H1 (cell line): ENCODE results near the gene ZNF346. TPM values are rescaled to one million over a fixed set of nuclear protein-coding genes. Genes with fewer than 3 reads are reported as not detected.

Source experiments
- ASH2L ChIP-seq: fragments of 200-600, 300-600 bp; sonication (generic); IDR thresholded peaks from one replicate; pipeline ENCODE4 v1.7.1; 2017; ENCODE audit warnings: low read length
- CREB1 ChIP-seq: IDR thresholded peaks from 2 replicates; pipeline ENCODE4 v1.6.1; 2012; ENCODE audit warnings: inconsistent platforms
- CTBP2 ChIP-seq: IDR thresholded peaks from 2 replicates; pipeline ENCODE4 v1.7.0; 2011; ENCODE audit warnings: borderline replicate concordance, mild to moderate bottlenecking, moderate library complexity, mixed read lengths, low read length; ENCODE audit not compliant: insufficient read depth, insufficient read length
- EGR1 ChIP-seq: IDR thresholded peaks from 2 replicates; pipeline ENCODE4 v1.6.1; 2011; ENCODE audit warnings: low read depth, low read length, borderline replicate concordance
- EP300 ChIP-seq, 2 experiments: IDR thresholded peaks; 1 replicate in 1 of 2; 2 replicates in 1 of 2; pipeline ENCODE4 v1.6.1; 2011 to 2012; ENCODE audit warnings: low read depth in 2 of 2, low read length in 2 of 2, mild to moderate bottlenecking in 2 of 2, borderline replicate concordance in 1 of 2, inconsistent platforms in 1 of 2, moderate library complexity in 1 of 2
- GABPA ChIP-seq: IDR thresholded peaks from 2 replicates; pipeline ENCODE4 v1.6.1; 2011; ENCODE audit warnings: mild to moderate bottlenecking, low read length, moderate library complexity, borderline replicate concordance; ENCODE audit not compliant: insufficient read depth
- HDAC6 ChIP-seq: IDR thresholded peaks from one replicate; pipeline ENCODE4 v1.7.1; 2012; ENCODE audit warnings: low read depth, mild to moderate bottlenecking, inconsistent platforms, low read length, moderate library complexity
- JUN ChIP-seq: IDR thresholded peaks from 2 replicates; pipeline ENCODE4 v1.6.1; 2011; ENCODE audit warnings: low read depth, mild to moderate bottlenecking, improper control_type of control experiment, low read length
- JUND ChIP-seq: IDR thresholded peaks from 2 replicates; pipeline ENCODE4 v1.6.1; 2011; ENCODE audit warnings: mild to moderate bottlenecking, improper control_type of control experiment, low read length
- KDM1A ChIP-seq: fragments of 200-600, 300-600 bp; sonication (generic); IDR thresholded peaks from 2 replicates; pipeline ENCODE4 v1.7.1; 2016; ENCODE audit warnings: mild to moderate bottlenecking, low read length, borderline replicate concordance
- KDM5A ChIP-seq: fragments of 200-600 bp; IDR thresholded peaks from 2 replicates; pipeline ENCODE4 v1.7.1; 2012; ENCODE audit warnings: mild to moderate bottlenecking, low read length, inconsistent platforms, mixed read lengths
- NRF1 ChIP-seq: IDR thresholded peaks from 2 replicates; pipeline ENCODE4 v1.6.1; 2011; ENCODE audit warnings: mild to moderate bottlenecking, low read depth, low read length, improper control_type of control experiment
- TEAD4 ChIP-seq: IDR thresholded peaks from 2 replicates; pipeline ENCODE4 v1.6.1; 2012; ENCODE audit warnings: low read depth, low read length, inconsistent platforms, mixed read lengths
- ZNF274 ChIP-seq: IDR thresholded peaks from 2 replicates; pipeline ENCODE4 v1.7.0; 2012; ENCODE audit warnings: low read length, borderline replicate concordance; ENCODE audit errors: extremely low read depth
- polyA plus RNA-seq, 7 experiments: library from polyadenylated mRNA; depleted of rRNA in 3 of 7; stranded (reverse) in 5 of 7; unstranded in 2 of 7; fragments of >200 nt in 5 of 7; fragments of 200-250 nt in 2 of 7; gene quantifications; 1 replicate in 5 of 7; 2 replicates in 1 of 7; 4 replicates in 1 of 7; pipeline versions ENCODE4 v1.2.1 to v1.2.3, GENCODE V29; 2011 to 2013; ENCODE audit warnings: missing spikeins in 2 of 7, mixed read lengths in 2 of 7
- total RNA-seq: library from RNA; stranded (reverse); fragmentation: NEBNext Ultra II Directional; extraction: Animal tissue kit (Norgen Biotek cat#: 25700); gene quantifications from 2 replicates; pipeline ENCODE4 v1.2.1, GENCODE V29; 2021
- TF ChIP-seq, protein P1 (sequence below): IDR thresholded peaks from 2 replicates; pipeline ENCODE4 v1.6.1; 2012; ENCODE audit warnings: inconsistent platforms

The ZNF346 gene
- total and polyA plus RNA-seq, 2 of the 8 experiments (the other 6 are each of a cell fraction or from before 2014, with no cell fraction given), result 19.9 to 20.8 TPM

DNA sequence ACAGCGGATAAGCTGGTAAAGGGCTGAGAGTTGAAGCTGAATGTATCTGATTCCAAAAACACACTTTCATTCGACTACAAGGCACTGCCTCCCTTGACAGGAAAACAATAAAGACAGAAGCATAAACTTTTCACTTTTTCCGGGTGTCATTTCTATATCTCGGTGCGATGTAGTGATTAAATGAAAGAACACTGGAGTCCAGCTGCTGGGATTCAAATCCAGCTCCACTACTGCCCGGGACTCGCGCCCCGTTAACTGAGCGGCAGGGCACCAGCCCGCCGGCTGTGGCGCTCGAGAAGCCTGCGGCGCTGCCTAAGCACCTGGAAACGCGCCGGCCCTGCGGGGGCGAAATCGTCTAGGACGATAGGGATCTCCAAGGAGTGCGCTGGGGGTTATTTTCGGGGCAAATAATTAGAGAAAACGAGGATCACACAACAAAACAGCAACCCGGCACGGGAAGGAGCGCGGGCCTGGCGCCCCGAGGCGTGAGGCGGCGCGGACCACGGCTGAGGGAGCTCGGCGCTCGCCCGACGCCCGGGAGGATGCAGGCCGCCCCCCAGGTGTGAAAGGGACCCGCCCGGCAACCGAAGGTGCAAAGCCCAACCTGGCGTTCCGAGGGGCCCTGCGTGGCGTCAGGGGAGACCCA, 16.8 kb upstream of the ZNF346 start (continued):
- TF ChIP-seq, protein P1, sequence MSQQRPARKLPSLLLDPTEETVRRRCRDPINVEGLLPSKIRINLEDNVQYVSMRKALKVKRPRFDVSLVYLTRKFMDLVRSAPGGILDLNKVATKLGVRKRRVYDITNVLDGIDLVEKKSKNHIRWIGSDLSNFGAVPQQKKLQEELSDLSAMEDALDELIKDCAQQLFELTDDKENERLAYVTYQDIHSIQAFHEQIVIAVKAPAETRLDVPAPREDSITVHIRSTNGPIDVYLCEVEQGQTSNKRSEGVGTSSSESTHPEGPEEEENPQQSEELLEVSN, result 0 out of 2 replicates have a peak, but pooled peaks have one; percentile 22
- TF ChIP-seq CTBP2 (no peak), JUND (no peak), GABPA (no peak), KDM1A (no peak), JUN (no peak), NRF1 (no peak), HDAC6 (no peak), EP300 (IDR thresholded peaks at IDR 0.05; ENCODE audit: borderline replicate concordance in 1 of 2, low read depth in 2 of 2, low read length in 2 of 2) (no peak), ASH2L (peak; percentile 23), KDM5A (no peak), TEAD4 (no peak), ZNF274 (no peak), EGR1 (peak; percentile 73; the same call in 1 of the 2 replicates), CREB1 (no peak)
